ENCODE measurements around the gene SS18.

Gene SS18

DNA sequence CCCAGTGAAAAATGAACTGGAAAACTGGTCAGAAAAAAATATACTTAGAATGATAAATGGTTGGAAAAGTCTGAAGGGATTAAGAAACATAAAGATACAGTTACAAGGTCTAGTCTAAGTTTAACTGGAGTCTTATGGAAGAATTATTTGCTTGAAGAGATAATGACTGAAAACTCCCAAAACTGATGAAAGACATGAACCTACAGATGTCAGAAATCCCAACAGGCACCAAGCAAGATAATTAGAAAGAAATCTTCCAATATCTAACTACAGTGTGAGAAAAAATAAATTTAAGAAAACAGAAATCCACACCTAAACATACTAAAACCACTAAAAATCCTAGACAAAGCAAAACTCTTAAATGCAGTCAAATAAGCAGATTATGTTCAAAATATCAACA, 19.4 kb downstream of the SS18 start:
- no peak for DNase-seq

DNA sequence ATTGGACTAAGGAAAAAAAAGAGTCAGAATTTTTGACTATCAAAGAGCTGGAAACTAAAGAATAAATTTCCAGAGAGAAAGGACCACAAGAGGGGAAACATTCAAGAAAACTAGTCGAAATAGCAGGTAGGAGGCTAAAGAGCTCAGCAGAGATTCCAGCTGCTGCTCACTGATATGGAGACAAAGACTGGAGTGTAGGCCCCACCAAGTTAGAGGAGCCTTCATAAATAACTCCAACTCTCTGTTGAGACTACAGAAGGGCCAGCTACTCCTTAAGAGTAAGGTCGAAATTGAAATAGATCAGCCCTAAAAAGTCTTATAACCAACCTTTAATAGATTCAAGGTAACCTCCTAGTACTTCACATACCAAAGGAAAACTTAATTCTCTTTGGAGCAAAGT, 31.1 kb downstream of the SS18 start:
- DNase-seq = no peak

DNA sequence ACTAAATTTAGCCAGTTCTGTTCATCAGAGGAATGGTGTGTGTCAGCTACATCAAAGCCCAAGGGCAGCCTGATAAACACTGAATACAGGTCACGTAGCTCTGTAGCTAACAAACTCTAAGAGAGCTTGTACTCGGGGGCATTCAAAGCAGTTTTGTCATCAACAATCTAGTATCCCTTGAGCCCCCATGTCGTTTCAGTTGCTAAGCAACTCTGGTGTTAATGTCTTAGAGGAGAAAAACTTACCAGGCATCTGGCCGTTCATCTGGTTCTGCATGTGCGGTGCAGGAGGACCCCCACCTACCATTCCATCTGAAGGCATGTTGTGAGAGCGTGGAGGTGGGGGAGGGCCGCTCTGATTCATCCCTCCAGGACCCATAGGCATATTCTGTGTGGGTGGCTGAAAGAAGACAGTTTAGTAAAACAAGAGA, 33.1 kb downstream of the SS18 start:
- no peak for DNase-seq

DNA sequence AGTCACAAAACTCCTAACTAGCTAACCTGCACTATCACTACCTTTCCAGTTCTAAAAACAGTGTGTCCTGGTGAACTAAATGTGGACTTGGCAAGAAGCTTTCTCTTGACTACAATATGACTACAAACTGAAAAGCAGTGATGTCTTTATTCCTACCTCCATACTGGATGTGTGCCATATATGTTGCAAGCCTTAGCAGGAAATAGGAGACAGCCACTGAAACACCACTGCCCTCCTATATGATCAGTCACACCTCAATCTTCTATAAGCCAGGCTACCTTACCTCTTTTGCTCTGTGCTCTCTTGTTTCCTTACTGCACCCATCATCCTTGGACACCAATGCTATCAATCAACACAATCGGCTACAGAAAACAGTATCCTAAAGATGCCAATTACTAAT, 34.1 kb downstream of the SS18 start:
- no peak for DNase-seq

DNA sequence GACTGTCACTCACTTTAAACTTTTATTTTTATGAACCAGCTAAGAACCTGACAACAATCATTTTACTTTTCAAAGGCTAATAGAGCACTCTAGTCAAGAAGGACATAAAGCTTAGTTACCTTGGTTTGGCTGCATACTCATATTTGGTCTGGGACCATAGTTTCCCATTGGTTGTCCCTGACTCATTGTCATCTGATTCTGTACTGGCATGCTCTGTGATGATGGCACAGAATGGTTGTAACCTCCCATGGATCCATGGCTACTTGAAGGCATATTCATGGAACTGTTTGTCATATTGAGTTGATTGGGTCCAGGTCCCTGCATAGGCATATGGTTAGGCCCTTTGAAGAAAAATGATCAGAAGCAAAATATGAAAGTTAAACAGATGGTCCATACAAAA, 37.9 kb downstream of the SS18 start:
- no peak for DNase-seq

DNA sequence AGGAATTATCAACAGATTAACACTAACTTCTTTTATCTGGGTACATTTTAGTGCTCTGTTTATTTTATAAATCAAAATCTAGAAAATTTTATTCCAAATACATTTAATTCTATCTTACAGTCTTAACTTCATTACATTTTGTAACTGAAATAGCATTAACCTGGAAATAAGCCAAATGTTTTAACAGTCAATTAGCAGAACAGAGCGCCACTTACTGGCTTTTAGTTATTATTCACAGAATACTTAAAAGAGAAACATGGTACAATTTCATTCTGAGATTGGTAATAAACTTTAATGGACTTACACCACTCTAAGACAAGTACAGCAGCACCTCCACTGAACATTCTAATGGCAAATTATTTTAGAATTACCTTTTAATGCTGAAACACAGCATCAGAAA, 38.6 kb downstream of the SS18 start:
- no peak for DNase-seq

DNA sequence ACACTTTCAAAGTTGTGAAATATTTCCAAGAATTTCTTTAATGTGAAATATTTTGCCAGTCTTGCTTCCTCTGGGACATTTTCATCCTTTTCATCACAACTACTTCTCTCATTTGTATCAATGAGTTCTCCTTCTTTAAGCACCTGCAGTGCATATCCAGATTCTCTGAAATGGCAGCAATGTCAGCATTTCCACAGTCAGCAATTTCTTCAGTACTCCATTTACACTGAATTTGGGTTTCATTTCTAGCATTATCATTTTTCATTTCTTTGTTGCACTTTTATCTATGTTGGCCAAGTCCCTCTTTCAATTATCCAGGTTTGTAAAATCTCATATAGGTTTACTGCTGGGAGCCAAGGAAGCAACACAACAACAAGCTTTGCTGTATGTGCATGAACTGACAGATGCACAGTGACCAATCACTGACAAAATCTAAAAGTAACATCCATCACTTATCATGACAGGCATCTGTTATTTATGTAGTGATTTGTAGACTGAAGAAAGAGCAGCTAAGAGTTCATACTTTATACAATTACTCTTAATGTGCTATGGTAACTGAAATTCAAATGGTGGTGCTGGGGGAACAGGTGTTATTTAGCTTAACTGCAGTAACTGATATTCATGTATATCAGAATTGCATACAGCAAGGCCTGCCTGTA, 43.9 kb downstream of the SS18 start:
- no peak for DNase-seq

DNA sequence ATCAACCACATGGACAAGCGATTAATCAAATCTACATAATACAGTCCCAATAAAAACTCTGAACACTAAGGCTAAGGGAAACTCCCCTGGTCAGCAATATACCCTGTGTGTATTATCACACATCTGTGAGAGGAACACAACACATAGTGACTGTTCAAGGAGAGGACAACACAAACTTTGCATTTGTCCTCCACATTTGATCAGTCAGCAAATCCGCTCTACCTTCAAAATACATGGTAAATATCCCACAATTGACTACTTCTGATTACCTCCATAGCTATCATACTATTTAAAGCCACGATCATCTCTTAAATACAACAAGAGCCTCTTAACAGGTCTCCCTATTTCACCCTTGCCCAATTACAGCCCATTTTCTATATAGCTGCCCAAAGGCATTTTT, 45.6 kb downstream of the SS18 start:
- DNase-seq = no peak

DNA sequence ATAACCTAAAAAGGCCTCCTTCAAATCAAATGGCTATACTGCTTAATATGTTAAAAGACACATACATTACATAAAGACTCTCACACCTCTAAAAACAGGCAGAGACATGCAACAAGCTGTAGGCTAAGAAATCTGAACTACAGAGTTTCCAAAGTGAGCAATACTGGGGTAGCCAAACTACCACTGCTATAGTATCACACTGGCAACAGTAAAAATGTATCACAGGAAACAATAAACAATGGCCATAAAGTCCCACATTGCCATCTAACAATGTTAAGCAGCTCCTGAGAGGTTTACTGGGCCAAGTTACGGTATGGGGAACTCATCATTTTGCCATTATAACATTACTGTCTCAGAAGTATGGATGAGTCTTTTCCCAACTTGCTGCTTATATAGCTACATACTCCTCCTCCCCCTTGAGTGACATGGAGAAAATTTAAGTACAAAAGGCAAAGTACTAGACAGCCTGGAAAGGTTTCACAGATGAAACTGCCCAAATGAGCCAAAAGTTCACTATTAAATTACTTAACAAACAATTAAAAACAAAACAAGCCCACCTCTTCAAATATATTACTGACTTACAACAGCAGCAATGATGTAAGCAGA, 50.3 kb downstream of the SS18 start:
- no peak for DNase-seq

DNA sequence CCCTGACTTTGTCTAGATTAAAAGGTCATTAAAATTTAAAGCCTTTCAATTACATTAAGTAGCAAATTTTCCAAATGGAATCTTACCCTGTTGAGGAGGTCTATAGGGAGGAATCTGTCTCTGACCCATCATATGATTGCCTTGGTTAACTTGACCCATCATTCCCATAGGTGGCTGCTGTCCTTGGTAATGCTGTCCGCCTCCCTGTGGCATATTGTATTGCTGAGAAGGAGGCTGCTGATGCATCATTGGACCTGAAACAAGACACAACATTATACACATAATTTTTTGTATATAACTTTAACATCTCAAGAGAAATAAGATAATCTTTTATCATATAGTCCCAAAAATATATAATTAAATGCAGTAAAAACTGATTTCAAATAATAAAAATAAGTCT, 51.2 kb downstream of the SS18 start:
- no peak for DNase-seq

DNA sequence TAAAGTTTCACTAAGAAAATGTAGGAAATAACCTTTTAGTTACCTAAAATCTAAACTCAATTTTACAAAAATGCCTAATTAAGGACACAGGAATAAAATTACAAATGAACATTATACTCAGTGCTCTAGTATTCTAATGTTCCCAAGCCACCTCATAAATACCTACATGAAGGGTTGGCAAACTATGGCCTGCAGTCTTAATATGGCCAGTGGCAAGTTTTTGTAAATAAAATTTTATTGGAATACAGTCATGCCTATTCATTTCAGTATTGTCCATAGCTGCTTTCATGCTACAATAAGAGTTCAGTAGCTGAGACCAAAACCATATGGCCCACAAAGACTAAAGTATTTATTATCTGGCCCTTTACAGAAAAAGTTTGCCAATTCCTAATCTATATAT, 53.8 kb downstream of the SS18 start:
- DNase-seq = no peak

DNA sequence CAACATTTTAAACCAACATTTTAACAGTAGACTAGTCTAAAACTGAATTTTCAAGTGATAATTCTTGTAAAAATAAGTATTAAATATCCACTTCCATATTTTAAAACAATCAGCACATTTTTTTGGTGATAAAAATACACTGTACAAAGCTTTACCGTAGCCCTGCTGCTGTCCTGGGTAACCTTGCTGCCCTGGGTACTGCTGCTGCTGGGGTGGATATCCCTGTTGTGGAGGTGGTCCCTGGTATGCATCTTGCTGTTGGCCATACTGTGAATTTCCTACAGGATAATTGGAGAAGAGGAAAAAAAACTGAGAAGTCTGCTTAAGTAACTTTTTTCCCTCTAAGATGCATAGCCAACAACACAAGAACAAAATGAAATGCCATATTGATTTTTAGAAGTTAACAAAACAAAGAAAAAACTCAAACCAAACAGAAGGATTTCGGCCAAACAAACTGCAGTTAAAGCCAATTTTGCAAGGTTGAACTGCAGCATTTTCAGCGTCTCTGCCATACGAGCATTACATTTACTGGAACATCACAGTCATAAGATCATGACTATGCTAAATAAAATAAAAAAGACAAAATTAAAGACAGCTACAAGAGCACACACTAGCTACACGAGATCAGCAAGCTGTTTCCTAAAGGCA, 55.4 kb downstream of the SS18 start:
- DNase-seq = no peak

DNA sequence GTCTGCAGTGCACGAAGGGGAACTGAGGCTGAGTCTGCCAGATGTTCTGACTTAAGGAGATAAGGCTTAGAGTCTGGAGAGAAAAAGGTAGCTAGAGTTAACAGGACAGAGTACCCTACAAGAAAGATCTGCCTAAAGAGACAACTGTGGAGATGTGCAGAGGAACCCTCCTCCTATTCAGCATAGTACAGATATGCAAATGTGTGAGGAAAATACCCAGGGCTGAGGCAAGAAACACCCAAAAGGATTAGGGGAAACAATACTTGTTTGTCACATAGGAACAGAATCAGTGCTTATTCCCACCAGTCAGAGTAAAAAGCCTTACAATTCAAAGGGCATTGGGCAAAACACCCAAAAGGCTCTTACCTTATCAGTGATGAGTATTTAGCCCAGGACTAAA, 67.8 kb downstream of the SS18 start:
- no peak for DNase-seq

DNA sequence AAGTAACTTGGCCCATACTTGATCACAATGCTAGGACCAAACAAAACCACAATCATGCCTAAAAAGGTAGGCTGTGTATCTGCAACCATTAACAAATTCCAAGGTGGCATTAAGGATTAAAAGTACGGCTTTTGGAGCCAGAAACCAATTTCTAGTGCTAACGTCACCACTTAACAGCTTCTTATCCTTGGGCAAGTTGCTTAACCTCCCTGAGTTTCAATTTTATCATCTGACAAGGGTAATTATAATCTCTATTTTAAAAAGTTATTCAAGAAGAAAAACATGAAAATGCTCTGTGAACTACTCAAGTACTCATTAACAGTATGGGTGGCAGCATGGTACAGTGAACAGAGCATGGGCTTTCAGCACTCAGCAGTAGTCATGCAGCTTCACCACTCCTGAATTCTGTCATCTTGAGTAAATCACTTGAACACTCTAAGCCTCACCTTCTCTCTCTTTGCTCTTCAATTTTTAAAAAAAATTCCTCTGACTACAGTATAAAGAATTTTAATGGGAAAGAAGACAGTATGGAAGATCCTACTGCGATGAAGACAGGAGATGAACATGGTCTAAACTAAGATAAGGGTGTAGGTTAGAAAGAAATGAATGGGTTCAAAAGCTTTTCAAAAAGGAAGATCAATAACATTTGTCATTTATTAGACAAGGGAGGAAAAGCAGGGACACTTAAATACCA, 69.2 kb downstream of the SS18 start:
- DNase-seq = no peak

DNA sequence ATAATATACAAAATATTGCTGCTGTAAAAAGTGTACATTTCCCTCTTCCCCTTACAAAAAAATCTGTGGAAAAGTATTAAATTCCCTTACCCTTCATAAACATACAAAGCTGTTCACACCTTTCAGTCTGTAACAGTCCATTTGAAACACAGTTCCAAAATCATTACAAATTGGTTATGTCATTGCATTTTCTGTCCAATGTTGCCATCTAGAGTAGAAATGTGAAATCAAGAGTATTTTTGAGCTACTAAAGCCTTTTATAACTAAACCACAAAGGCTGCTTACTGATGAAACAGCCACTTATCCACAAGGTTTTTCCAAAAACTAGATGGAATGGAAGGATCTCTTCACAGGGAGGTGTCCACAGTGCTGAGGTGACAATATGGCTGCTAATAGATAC, 72.5 kb downstream of the SS18 start:
- DNase-seq = no peak

DNA sequence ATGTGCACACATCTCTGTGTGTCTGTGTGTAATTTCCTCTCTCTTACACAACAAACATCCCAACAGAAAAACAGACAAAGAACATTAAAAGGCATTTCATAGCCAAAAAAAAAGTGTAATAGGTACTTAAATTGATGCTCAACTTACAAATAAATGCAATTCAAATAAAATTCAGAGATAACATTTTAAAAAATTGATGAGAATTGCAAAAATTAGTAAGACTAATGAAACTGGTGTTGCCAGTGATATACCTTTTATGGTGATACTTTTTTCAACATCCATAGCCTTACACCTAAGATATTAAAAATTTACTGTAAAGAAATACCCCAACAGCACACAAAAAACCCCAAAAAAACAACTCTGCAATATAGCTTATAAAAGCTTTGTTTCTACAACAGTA, 76.0 kb downstream of the SS18 start:
- DNase-seq = no peak

DNA sequence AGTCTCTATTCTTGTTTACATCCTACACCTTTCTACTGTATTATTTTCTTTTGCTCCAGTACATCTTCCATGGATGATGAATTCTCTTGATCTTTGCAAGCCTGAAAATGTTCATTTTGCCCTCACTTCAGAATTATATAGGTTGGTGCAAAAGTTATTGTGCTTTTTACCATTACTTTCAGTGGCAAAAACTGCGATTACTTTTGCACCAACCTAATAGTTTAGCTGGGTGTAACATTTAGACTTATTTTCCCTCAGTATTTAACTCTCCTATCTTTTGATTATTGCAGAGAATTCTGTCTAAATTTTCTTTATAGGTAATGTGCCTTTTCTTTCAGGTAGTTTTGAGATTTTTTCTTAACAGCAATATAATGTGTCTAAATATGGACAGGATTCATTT, 81.8 kb downstream of the SS18 start:
- DNase-seq = no peak

DNA sequence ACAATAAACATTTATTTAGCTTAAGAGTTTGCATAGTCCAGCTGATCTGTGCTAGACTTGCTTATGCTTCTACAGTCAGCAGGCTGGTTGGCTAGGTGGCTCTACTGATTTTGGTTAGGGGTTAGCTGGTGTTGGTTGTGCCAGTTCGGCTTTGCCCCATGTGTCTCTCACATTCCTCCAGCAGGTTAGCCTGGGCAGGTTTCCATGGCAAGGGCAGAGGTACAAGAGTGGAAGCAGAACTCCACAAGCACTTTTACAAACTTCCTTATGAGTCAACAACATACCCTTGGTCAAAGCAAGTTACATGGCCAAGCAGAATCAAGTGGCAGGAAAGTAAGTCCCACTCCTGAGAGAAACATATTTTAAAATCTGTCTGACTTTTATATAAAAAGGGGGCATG, 82.3 kb downstream of the SS18 start:
- DNase-seq = no peak

DNA sequence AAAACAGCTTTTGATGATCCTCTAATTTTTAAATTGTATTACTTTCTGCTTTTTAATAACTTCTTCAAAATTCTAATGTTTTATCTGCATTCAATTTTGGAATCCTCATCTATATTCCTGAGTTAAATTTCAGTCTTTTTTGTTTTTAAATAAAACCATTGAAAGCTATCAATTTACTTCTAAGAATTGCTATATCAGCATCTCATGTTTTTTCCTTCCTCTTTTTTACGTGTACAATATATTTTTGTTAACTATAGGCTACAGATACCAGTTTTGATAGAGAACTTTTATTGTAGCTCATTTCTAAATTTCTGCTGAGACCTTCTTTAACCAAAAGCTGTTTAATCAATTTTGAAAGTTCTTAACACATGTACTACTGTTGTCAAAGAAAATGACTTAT, 84.5 kb downstream of the SS18 start:
- DNase-seq = no peak

DNA sequence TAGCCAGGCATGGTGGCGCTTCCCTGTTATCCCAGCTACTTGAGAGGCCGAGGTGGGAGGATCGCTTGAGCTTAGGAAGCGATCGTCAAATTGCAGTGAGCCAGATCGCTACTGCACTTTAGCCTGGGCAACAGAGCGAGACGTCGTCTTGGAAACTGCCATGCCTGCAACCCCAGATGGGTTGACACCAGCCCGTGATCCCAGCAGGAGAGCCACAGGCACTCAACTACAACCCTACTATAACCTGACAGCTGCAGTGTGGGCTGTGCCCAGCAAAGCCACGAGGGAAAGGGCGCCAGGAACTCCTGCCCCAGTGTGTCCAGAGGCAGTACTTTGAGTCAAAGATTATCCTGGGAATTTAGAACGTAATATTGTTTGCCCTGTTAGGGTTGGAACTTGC, 85.6 kb downstream of the SS18 start:
- DNase-seq = no peak

DNA sequence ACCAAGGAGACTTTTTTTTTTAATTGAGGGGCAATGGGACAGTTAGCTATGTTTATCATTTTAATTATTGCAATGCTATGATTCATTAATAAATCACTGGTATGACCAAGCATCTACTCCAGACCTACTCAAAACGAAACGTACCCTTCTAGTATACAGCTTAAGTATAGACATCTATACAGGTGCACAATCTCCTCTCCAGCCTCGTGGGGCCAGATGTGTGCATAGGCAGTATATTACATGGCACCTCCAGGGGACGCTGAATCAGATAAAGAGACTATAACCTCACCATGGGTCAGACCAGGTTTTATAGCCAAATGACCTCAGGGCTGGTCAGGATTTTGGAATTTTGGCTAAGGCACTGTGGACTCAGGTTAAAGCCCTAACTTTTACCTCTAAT, 86.6 kb downstream of the SS18 start:
- no peak for DNase-seq

DNA sequence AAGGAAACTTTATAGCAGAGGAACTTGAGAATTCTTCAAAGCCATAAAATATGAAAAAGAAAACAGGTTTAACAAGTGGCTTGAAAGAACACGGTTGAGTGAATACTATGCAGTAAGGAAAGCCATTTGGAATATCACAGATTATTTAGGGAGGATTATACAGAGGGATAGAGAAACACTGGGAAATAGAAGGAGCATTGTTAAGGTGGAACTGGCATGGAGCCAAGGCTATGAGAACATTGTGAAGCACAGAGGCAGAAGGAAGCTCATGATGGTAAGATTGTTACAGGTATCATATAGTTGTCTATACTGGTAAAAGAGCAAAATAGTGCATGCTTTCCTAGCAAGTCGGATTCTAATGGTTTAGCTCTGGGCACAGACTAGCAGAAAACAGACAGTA, 87.1 kb downstream of the SS18 start:
- no peak for DNase-seq

DNA sequence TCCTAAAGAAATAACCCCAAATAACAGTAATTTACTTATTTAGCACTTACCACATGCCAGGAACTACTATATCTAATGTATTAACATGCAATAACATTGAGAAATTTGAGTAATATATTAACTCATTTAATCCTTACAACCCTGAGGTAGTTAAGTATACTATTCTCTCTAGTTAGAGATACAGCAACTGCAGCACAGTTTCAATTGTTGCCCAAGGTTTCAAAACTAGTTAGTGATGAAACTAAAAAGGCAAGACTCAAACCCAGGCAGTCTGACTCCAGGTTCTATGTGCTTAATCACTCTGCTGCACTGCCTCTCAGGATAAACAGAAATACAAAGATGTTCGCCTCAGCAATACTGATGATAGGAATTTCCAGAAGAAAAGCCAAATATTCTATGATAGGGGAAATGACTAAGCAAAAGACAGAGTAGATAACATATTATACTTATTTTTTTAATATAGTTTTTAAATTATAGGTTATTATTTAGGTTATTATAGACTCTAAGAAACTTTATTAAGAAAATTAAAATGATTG, 88.0 kb downstream of the SS18 start:
- no peak for DNase-seq

DNA sequence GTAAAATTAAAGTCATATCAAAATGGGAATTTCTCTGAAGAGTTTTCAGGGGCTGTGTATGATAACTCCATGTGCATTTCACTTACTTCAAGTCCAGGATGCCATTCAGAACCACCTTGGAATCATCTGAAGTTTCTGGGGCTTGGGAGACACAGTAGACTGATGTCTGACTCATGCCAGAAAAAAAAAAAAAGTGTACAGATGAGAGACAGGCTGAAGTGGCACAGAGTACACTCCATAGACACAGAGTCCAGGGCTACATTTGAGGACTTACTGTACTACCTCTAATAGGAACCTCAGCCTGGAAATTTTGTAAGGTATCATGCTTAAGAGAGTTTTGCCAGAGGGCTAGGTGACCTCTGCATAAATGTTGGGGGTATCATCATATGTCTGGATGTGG, 92.0 kb downstream of the SS18 start:
- no peak for DNase-seq
